C4-2B (cell line): ENCODE measurements around the gene CA7.

ENCODE experiments used
- H3K27ac ChIP-seq: fragments of 450-650 bp; 2 replicates; pipeline ENCODE4 v1.5.1; 2017
- ZFX ChIP-seq: fragments of 450-650 bp; IDR thresholded peaks from 2 replicates; pipeline ENCODE4 v1.6.1; 2017
- TF ChIP-seq, protein P1 (sequence below): fragments of 450-650 bp; conservative IDR thresholded peaks from 2 replicates; pipeline ENCODE4 v1.5.1; 2017; ENCODE audit warnings: mild to moderate bottlenecking

Gene CA7

DNA sequence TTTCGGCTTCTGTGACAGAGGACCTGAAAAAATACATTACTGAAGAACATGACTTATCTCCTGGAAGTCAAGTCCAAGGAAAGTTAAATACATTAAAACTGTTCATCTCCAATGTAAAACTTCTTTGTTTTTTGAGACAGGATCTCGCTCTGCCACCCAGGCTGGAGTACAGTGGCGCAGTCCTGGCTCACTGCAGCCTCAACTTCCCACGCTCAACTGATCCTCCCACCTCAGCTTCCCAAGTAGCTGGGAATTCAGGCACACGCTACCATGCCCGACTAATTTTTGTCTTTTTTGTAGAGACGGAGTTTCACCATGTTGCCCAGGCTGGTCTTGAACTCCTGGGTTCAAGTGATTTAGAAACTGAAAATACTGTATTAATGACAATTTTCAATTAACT lies 33.2 kb upstream of the CA7 start:
- H3K27ac ChIP-seq = no peak overlapping the region
- no peak for TF ChIP-seq ZFX
- TF ChIP-seq, protein P1, sequence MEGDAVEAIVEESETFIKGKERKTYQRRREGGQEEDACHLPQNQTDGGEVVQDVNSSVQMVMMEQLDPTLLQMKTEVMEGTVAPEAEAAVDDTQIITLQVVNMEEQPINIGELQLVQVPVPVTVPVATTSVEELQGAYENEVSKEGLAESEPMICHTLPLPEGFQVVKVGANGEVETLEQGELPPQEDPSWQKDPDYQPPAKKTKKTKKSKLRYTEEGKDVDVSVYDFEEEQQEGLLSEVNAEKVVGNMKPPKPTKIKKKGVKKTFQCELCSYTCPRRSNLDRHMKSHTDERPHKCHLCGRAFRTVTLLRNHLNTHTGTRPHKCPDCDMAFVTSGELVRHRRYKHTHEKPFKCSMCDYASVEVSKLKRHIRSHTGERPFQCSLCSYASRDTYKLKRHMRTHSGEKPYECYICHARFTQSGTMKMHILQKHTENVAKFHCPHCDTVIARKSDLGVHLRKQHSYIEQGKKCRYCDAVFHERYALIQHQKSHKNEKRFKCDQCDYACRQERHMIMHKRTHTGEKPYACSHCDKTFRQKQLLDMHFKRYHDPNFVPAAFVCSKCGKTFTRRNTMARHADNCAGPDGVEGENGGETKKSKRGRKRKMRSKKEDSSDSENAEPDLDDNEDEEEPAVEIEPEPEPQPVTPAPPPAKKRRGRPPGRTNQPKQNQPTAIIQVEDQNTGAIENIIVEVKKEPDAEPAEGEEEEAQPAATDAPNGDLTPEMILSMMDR = no peak

DNA sequence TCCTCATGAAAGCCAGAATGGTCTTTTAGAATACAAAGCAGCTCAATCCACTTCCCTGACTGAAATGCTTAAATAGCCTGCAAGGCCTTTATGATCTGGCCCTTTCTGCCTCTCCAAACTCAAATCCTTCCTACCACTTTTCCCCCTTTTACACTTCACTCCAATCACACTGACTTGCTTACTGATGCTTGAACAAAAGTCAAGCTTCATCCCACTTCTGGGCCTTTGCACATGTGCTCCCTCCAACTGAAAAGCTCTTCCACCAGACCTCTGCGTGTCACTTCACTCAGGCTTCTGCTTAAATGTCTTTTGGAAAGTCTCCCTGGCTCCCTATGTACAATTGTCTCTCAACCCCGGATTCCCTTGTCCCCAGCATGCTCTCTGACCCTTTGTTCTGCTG lies 29.5 kb upstream of the CA7 start:
- TF ChIP-seq, protein P1 = no peak
- no peak for TF ChIP-seq ZFX

DNA sequence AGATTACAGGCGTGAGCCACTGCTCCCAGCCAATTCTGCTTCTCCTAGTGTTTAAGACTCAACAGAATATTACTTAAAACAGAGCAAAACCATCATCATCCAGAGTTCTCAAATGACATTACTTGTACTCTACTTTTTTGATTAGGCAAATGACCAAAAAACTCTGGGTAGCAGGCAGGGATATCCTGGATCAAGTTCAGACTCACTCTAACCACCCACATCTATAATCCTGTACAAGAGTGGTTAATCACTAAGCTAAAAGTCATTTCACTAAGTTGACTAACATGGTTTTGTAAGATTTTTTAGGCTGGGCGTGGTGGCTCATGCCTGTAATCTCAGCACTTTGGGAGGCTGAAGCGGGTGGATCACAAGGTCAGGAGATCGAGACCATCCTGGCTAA lies 20.2 kb upstream of the CA7 start:
- no peak overlapping the region for H3K27ac ChIP-seq
- no peak for TF ChIP-seq ZFX
- TF ChIP-seq, protein P1 = no peak

More for the DNA sequence above, 29.5 kb upstream of the CA7 start:
- H3K27ac ChIP-seq = no peak overlapping the region

DNA sequence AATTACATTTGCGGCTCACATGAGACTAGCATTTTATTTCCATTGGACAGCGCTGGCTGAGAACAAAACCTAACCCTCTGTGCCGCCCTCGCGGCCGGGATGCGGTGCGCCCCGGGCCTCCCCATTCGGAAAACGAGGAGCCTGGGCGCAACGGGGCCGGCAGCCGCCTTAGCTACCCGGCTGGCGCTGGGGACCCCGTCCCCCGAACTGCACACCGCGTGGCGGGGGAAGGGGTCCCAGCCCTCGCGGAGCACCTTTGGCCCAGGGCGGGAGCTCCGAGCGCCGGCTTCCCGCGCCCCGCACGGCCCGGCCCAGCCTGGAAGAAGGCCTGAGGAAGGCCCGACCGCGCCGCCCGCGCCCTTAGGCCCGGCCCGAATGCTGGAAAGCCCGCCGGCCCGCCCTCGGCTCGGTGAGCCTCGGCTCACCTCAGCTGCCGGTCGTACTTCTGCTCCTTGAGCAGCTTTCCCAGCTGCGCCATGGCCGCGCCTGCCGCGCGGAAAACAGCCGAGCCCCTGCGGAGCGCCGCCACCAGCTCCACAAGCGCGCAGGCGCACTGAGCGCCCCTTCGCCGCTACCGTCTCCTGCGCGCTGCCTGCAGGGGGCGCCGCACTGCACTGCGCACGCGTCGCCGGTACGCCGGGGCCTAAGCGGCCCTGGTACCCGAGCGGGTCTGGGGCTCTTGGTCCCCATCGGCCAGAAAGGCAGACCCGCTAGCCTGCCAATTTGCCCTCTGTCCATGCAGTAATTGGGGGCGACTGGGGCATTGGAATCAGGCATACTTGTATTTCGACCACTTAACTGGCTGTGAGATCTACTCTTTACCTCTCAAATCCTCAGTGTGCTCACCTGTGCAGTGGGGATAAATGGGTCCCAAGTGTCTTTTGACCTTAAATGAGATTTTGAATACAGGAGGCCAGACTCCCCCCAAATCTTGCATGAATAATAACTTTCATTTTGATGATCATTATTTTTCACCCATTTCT lies 13.5 kb upstream of the CA7 start, which contains the start of gene NAE1:
TSS of gene NAE1 (minus strand) at position 555 of the 983 bp plus-strand sequence. CDS start at position 478, 77 bp downstream.
- peak within 1 kb of the TSS; percentile 84 for H3K27ac ChIP-seq
- TF ChIP-seq ZFX = peak; percentile 100
- TF ChIP-seq, protein P1 = peak; percentile 99

DNA sequence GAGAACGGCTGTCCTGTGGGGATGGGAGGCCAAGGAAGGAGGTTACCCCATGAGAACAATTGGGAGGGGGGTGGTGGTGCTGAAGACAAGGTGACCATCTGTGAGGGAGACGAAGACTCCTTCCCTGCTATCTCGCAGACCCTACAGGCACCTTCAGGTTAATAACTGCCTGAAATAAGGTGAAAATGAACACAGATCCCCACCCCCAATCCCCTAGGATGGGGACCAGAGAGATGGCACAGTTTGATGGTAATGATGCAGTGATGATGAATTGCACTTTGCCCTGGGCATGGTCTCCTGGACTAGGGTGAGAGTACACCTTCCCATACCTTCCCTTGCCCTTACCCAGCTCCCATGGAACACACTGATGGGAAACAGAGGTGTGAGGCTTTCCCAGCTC lies 12.0 kb upstream of the CA7 start:
- TF ChIP-seq ZFX = no peak
- TF ChIP-seq, protein P1 = no peak
- H3K27ac ChIP-seq = no peak overlapping the region

DNA sequence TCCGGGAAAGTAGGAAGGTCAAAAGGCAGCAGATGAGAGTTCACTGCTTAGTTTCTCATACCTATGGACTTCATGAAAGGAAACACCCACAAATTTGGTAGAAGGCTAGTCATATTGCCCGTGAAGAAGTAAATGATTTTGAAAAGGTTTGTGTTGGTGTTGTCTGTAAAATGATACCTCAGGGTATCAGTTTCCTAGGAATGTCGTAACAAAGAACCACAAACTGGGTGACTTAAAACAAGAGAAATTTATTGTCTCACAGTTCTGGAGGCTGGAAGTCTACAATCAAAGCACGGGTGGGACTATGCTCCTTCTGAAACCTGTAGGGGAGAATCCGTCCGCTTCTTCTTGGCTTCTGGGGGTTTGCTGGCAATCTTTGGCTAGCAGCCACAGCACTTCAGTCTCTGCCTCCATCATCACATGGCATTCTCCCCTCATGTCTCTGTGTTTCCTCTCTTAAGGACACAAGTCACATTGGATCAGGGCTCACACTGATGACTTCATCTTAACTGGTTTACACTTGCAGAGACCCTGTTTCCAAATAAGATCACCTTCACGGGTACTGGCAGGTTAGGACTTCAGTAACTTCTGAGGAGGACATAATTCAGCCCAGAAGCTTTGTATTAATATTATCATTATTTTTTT lies 11.4 kb upstream of the CA7 start:
- H3K27ac ChIP-seq = no peak overlapping the region
- no peak for TF ChIP-seq ZFX
- TF ChIP-seq, protein P1 = no peak

DNA sequence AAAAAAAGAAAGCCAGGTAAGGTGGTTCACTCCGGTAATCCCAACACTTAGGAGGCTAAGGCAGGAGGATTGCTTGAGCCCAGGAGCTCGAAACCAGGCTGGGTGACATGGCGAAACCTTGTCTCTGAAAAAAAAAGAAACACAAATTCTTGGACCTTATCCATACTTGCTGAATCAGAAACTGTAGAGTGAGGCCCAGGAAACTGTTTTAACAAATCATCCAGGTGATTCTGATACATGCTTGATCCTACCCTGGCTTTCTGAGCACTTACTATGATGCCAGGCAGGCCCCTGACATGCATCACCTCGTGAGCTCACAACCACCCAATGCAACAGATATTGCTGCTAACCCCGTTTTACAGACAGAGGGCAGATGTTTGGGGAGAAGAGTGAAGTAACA lies 9.5 kb upstream of the CA7 start:
- TF ChIP-seq, protein P1 = no peak
- no peak for TF ChIP-seq ZFX
- H3K27ac ChIP-seq = no peak overlapping the region
